Measurements from ENCODE around the gene RARG.

RARG gene

DNA sequence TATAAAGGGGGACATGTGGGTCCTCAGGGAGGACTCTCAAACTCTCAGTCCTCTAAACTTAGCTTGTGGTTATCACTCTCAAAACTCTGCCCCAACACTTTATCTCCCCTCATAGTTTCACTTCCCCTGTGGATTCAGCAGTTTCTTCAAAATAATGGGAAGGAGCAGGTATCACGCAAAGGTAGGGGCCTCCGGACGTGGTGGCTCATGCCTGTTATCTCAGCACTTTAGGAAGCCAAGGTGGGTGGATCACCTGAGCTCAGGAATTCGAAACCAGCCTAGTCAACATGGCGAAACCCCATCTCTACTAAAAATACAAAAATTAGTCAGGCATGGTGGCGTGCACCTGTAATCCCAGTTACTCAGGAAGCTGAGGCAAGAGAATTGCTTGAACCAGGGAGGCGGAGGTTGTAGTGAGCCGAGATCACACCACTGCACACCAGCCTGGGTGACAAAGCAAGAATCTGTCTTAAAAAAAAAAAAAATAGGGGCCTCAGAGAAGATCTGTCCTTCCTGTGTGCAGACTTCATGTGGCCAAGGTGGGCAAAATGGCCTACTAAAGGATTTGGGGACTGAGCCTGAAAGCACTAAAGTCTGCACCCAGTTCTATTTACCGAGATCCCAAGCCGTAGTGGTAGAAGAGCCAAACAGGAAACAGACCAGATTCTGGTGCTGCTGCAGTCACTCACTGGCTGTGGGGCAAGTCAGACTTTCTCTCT, 31.4 kb downstream of the RARG start:
- TF ChIP-seq, protein P1, sequence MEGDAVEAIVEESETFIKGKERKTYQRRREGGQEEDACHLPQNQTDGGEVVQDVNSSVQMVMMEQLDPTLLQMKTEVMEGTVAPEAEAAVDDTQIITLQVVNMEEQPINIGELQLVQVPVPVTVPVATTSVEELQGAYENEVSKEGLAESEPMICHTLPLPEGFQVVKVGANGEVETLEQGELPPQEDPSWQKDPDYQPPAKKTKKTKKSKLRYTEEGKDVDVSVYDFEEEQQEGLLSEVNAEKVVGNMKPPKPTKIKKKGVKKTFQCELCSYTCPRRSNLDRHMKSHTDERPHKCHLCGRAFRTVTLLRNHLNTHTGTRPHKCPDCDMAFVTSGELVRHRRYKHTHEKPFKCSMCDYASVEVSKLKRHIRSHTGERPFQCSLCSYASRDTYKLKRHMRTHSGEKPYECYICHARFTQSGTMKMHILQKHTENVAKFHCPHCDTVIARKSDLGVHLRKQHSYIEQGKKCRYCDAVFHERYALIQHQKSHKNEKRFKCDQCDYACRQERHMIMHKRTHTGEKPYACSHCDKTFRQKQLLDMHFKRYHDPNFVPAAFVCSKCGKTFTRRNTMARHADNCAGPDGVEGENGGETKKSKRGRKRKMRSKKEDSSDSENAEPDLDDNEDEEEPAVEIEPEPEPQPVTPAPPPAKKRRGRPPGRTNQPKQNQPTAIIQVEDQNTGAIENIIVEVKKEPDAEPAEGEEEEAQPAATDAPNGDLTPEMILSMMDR (IDR thresholded peaks at IDR 0.05; ENCODE audit: unreplicated experiment in 3 of 3), result no peak
- Mint-ChIP-seq H3K27me3 (ENCODE audit: low read depth) (peaks cover 41% of the 10 kb centered on the region), H3K9me3 (no peaks in the 10 kb centered on the region), H3K27ac (no peak overlapping the region), H3K4me3 (no peak overlapping the region), H3K4me1 (no peaks in the 10 kb centered on the region), H3K36me3 (ENCODE audit: low read depth) (no peaks in the 10 kb centered on the region)

DNA sequence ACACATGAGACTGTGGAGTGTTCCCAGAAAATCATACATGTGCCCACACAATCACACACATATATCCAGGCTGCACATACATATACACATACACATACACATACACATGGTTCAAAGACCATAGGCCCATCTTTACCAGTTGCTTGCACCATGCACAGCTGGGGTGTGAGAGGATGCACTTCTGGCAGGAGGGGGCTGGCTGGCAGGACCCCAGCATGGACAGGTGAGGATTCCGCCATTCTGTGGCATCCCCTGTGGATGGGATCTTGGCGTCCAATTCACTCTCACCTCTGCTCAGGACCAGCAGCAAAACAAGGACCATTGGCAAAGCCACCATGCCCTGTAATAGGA, 31.9 kb downstream of the RARG start:
- Mint-ChIP-seq H3K9me3 (no peaks in the 10 kb centered on the region), H3K27ac (no peak overlapping the region), H3K36me3 (ENCODE audit: low read depth) (no peaks in the 10 kb centered on the region), H3K4me3 (no peak overlapping the region), H3K27me3 (ENCODE audit: low read depth) (peaks cover 44% of the 10 kb centered on the region), H3K4me1 (no peaks in the 10 kb centered on the region)
- TF ChIP-seq, protein P1 (IDR thresholded peaks at IDR 0.05; ENCODE audit: unreplicated experiment in 3 of 3), result no peak

DNA sequence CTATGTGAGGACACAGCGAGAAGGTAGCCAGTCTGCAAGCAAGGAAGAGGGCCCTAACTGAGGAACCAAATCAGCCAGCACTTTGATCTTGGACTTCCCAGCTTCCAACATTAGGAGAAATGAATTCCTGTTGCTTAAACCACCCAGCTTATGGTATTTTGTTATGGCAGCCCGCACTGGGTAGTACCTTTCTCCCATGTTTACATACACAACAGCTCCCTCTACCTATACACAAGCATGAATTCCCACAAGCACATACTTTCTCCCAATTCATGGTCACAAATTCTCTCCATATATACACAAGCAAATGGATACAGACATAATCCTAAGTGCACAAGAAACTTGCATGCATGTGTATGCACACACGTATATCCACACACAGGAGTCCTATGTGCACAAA, 32.3 kb downstream of the RARG start:
- Mint-ChIP-seq H3K4me3 (no peak overlapping the region), H3K4me1 (no peaks in the 10 kb centered on the region), H3K36me3 (ENCODE audit: low read depth) (no peaks in the 10 kb centered on the region), H3K27ac (no peak overlapping the region), H3K9me3 (no peaks in the 10 kb centered on the region), H3K27me3 (ENCODE audit: low read depth) (peaks cover 44% of the 10 kb centered on the region)
- TF ChIP-seq, protein P1 (IDR thresholded peaks at IDR 0.05; ENCODE audit: unreplicated experiment in 3 of 3), result no peak

DNA sequence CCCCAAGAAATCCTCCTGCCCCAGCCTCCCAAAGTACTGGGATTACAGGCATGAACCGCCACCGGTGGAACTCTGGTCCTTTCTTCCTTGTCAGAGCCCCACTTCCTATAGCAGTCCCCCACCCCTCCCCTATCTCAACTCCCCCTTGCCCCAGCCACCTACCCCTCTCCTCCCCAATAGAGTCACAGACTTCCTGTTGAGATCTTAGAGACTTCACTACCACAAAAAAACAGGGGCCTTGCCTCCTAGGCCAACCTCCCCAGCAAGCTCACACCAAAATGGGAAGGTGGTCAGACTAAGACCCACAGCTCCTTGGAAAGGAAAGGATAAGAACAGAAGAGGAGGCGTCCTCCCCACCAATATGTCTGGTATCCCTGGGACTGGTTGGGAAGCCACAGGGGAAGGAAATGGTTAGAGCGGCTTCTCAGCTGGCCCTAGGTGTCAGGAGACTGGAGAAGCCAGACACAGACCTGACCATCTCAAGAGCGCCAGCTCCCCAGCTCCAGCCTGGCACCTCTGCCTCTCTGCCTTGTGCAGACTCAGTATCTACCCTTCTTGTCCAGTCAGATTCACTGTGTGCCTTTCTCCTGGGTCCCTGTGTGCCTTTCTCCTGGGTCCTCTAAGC, 33.4 kb downstream of the RARG start:
- Mint-ChIP-seq H3K4me3 (no peak overlapping the region), H3K4me1 (no peaks in the 10 kb centered on the region)

DNA sequence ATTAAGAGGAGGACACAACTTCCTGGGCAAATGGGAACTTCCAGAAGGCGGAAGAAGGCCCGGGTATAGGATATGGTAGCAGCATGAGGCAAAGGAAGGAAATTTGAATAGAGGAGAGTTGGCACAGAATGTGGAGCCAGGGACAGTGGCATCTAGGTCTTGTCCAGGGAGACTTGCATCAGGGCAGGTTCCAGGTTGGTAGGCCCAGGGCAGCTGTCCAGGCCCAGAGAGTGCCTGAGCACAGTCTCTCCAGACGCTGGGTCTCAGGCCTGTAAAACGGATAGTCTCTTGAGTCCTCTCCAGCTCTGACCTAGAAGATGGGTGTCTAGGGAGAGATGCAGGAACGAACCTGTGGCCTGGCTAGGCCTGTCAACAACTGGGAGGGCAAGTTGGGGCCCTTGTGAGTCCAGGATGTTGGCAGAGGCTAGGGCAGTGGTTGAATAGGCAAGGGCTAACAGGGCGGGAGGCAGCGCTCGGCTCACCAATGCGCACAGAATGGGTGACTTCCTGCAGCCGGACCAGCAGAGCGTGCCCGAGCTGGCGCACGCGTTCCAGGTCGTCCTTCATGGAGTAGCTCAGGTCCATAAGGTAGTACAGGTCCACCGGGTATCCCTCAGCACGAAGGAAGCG, 34.9 kb downstream of the RARG start:
- Mint-ChIP-seq H3K27me3 (ENCODE audit: low read depth) (peaks cover 44% of the 10 kb centered on the region), H3K27ac (no peak overlapping the region), H3K4me1 (no peaks in the 10 kb centered on the region), H3K36me3 (ENCODE audit: low read depth) (no peaks in the 10 kb centered on the region), H3K9me3 (no peaks in the 10 kb centered on the region), H3K4me3 (peak overlapping the region in 1 of 3 experiments; percentile 35)
- TF ChIP-seq, protein P1 (IDR thresholded peaks at IDR 0.05; ENCODE audit: unreplicated experiment in 3 of 3), result no peak

More for the DNA sequence above, 33.4 kb downstream of the RARG start:
- H3K27ac Mint-ChIP-seq, result no peak overlapping the region
- TF ChIP-seq, protein P1 (IDR thresholded peaks at IDR 0.05; ENCODE audit: unreplicated experiment in 3 of 3), result no peak
- H3K36me3 Mint-ChIP-seq (ENCODE audit: low read depth), result no peaks in the 10 kb centered on the region
- peaks cover 44% of the 10 kb centered on the region for H3K27me3 Mint-ChIP-seq (ENCODE audit: low read depth)
- no peaks in the 10 kb centered on the region for H3K9me3 Mint-ChIP-seq
